ENCODE data around the gene KIF26A.

- TF ChIP-seq, protein P1, sequence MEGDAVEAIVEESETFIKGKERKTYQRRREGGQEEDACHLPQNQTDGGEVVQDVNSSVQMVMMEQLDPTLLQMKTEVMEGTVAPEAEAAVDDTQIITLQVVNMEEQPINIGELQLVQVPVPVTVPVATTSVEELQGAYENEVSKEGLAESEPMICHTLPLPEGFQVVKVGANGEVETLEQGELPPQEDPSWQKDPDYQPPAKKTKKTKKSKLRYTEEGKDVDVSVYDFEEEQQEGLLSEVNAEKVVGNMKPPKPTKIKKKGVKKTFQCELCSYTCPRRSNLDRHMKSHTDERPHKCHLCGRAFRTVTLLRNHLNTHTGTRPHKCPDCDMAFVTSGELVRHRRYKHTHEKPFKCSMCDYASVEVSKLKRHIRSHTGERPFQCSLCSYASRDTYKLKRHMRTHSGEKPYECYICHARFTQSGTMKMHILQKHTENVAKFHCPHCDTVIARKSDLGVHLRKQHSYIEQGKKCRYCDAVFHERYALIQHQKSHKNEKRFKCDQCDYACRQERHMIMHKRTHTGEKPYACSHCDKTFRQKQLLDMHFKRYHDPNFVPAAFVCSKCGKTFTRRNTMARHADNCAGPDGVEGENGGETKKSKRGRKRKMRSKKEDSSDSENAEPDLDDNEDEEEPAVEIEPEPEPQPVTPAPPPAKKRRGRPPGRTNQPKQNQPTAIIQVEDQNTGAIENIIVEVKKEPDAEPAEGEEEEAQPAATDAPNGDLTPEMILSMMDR (IDR thresholded peaks at IDR 0.05) = no peak
- TF ChIP-seq POLR2A (IDR thresholded peaks at IDR 0.05) = no peak
These were observed 8.8 kb upstream of the KIF26A start for GRCh38 chr14:104129556-104129955.

All from prostate gland (tissue), 2 donors.